Fibroblast of lung (primary cell): Measurements from ENCODE around the gene FNTB. TPM values are rescaled to one million over a fixed set of nuclear protein-coding genes. Genes with fewer than 3 reads are reported as not detected.

ENCODE experiments used
- DNase-seq, 2 donors: peaks; one replicate each; pipeline versions ENCODE4 v3.0.0 to v3.0.0-alpha.2; 2010; ENCODE audit warnings: low read depth in 2 of 2
- H2AFZ ChIP-seq: 2 replicates; pipeline ENCODE4 v1.5.1; 2012; ENCODE audit warnings: low read length, control low read depth, inconsistent platforms
- H3K27ac ChIP-seq: 2 replicates; pipeline ENCODE4 v1.5.1; 2011; ENCODE audit warnings: low read length, control low read depth; ENCODE audit not compliant: insufficient read depth
- H3K27me3 ChIP-seq: 2 replicates; pipeline ENCODE4 v1.5.1; 2011; ENCODE audit warnings: mild to moderate bottlenecking, low read length; ENCODE audit not compliant: control insufficient read depth, insufficient read depth
- H3K36me3 ChIP-seq: 2 replicates; pipeline ENCODE4 v1.5.1; 2011; ENCODE audit warnings: low read length; ENCODE audit not compliant: control insufficient read depth, insufficient read depth
- H3K4me1 ChIP-seq: 2 replicates; pipeline ENCODE4 v1.5.1; 2011; ENCODE audit warnings: low read length; ENCODE audit not compliant: control insufficient read depth, insufficient read depth; ENCODE audit errors: extremely low read depth
- H3K4me2 ChIP-seq: 2 replicates; pipeline ENCODE4 v1.5.1; 2011; ENCODE audit warnings: low read length, control low read depth; ENCODE audit not compliant: insufficient read depth; ENCODE audit errors: extremely low read depth
- H3K4me3 ChIP-seq, 4 experiments: fragments of 200-600 bp in 1 of 4; sonication (generic) in 1 of 4; replicated peaks in 1 of 4; 2 replicates each; pipeline ENCODE4 v1.5.1; 2011 to 2016; ENCODE audit warnings: low read length in 4 of 4, low read depth in 3 of 4, mild to moderate bottlenecking in 3 of 4, control low read depth in 2 of 4, inconsistent platforms in 1 of 4, mixed read lengths in 1 of 4; ENCODE audit not compliant: insufficient read depth in 1 of 4; ENCODE audit errors: control extremely low read depth in 1 of 4
- H3K79me2 ChIP-seq: 2 replicates; pipeline ENCODE4 v1.5.1; 2012; ENCODE audit warnings: mild to moderate bottlenecking, low read length, inconsistent platforms; ENCODE audit not compliant: control insufficient read depth, insufficient read depth
- H3K9ac ChIP-seq: 2 replicates; pipeline ENCODE4 v1.5.1; 2011; ENCODE audit warnings: mild to moderate bottlenecking, low read length, control low read depth; ENCODE audit not compliant: insufficient read depth
- H3K9me3 ChIP-seq: 2 replicates; pipeline ENCODE4 v1.5.1; 2012; ENCODE audit warnings: low read depth, low read length; ENCODE audit not compliant: control insufficient read depth, insufficient read depth
- H4K20me1 ChIP-seq: 2 replicates; pipeline ENCODE4 v1.5.1; 2011; ENCODE audit warnings: low read length; ENCODE audit not compliant: control insufficient read depth, insufficient read depth; ENCODE audit errors: extremely low read depth
- CTCF ChIP-seq, 2 donors: IDR thresholded peaks in 1 of 2; conservative IDR thresholded peaks in 1 of 2; 1 replicate in 1 of 2; 2 replicates in 1 of 2; pipeline ENCODE4 v1.5.1; 2011 to 2012; ENCODE audit warnings: low read length in 2 of 2, control low read depth in 1 of 2, inconsistent platforms in 1 of 2, low read depth in 1 of 2, mild to moderate bottlenecking in 1 of 2
- EZH2 ChIP-seq: IDR thresholded peaks from 2 replicates; pipeline ENCODE4 v1.5.1; 2012; ENCODE audit warnings: low read length, control low read depth, mild to moderate bottlenecking; ENCODE audit errors: missing control alignments
- polyA plus RNA-seq, 2 donors: library from polyadenylated mRNA; depleted of rRNA in 1 of 2; stranded (reverse) in 1 of 2; unstranded in 1 of 2; fragments of >200 nt; gene quantifications; 2 replicates each; pipeline ENCODE4 v1.2.1, GENCODE V29; 2011 to 2012; ENCODE audit warnings: missing spikeins in 1 of 2
- total RNA-seq: library from RNA; depleted of rRNA; stranded (reverse); fragments of >200 nt; gene quantifications from 2 replicates; pipeline ENCODE4 v1.2.1, GENCODE V29; 2014

FNTB gene
- total and polyA plus RNA-seq, 2 donors (not counting 1 experiment from before 2014, with no cell fraction given): 8.8 to 13.2 TPM

- no peak overlapping the region for H3K4me3 ChIP-seq
- TF ChIP-seq EZH2 (no peak), CTCF (conservative IDR thresholded peaks at IDR 0.05 in 1 of 2, IDR thresholded peaks at IDR 0.05 in 1 of 2; ENCODE audit: low read depth in 1 of 2, low read length in 2 of 2) (no peak)
Measured at GRCh38 chr14:65065719-65066118, 79.0 kb downstream of the FNTB start.

GRCh38 chr14:65069874-65070413 lies 83.2 kb downstream of the FNTB start:
- H3K9me3 ChIP-seq: no peaks in the 10 kb centered on the region
- DNase-seq: no peak
- no peak overlapping the region for H3K4me2 ChIP-seq
- no peaks in the 10 kb centered on the region for H4K20me1 ChIP-seq
- no peak overlapping the region for H3K27ac ChIP-seq
- no peaks in the 10 kb centered on the region for H3K27me3 ChIP-seq
- H3K36me3 ChIP-seq: peaks cover 10% of the 10 kb centered on the region
- TF ChIP-seq EZH2 (no peak), CTCF (conservative IDR thresholded peaks at IDR 0.05 in 1 of 2, IDR thresholded peaks at IDR 0.05 in 1 of 2; ENCODE audit: low read depth in 1 of 2, low read length in 2 of 2) (no peak)
- H3K79me2 ChIP-seq: no peaks in the 10 kb centered on the region
- no peak overlapping the region for H2AFZ ChIP-seq
- H3K4me1 ChIP-seq: no peaks in the 10 kb centered on the region
- no peak overlapping the region for H3K9ac ChIP-seq
- no peak overlapping the region for H3K4me3 ChIP-seq

More at GRCh38 chr14:65065719-65066118, 79.0 kb downstream of the FNTB start:
- Histone ChIP-seq H3K4me1 (no peaks in the 10 kb centered on the region), H3K27ac (no peak overlapping the region), H3K4me2 (no peak overlapping the region), H2AFZ (no peak overlapping the region), H3K36me3 (peaks cover 12% of the 10 kb centered on the region), H3K79me2 (no peaks in the 10 kb centered on the region), H4K20me1 (no peaks in the 10 kb centered on the region), H3K9ac (no peak overlapping the region), H3K9me3 (no peaks in the 10 kb centered on the region), H3K27me3 (no peaks in the 10 kb centered on the region)
- DNase-seq: no peak

GRCh38 chr14:65070471-65070976 lies 83.8 kb downstream of the FNTB start:
- Histone ChIP-seq H3K4me2 (no peak overlapping the region), H3K9me3 (no peaks in the 10 kb centered on the region), H3K79me2 (no peaks in the 10 kb centered on the region), H3K4me3 (no peak overlapping the region), H3K36me3 (peaks cover 11% of the 10 kb centered on the region), H3K27me3 (no peaks in the 10 kb centered on the region), H3K4me1 (no peaks in the 10 kb centered on the region), H2AFZ (no peak overlapping the region), H3K27ac (no peak overlapping the region), H3K9ac (no peak overlapping the region), H4K20me1 (no peaks in the 10 kb centered on the region)
- DNase-seq: no peak
- no peak for TF ChIP-seq CTCF (conservative IDR thresholded peaks at IDR 0.05 in 1 of 2, IDR thresholded peaks at IDR 0.05 in 1 of 2; ENCODE audit: low read depth in 1 of 2, low read length in 2 of 2)
